Hindlimb muscle (tissue), 1 donor: ENCODE measurements around the gene CAMTA1. TPM values are rescaled to one million over a fixed set of nuclear protein-coding genes. Genes with fewer than 3 reads are reported as not detected.
A peak's percentile ranks its signal among the peaks of the same experiment; 100 is the strongest.

Experiments used
- DNase-seq: peaks from one replicate; pipeline ENCODE4 v3.0.0-alpha.2; 2013
- polyA plus RNA-seq: library from polyadenylated mRNA; unstranded; fragments of 120-200 nt; gene quantifications from one replicate; pipeline ENCODE4 v1.2.1, GENCODE V29; 2013; ENCODE audit not compliant: insufficient read length

Gene CAMTA1
- polyA plus RNA-seq, 1 donor: 39.5 TPM

DNA sequence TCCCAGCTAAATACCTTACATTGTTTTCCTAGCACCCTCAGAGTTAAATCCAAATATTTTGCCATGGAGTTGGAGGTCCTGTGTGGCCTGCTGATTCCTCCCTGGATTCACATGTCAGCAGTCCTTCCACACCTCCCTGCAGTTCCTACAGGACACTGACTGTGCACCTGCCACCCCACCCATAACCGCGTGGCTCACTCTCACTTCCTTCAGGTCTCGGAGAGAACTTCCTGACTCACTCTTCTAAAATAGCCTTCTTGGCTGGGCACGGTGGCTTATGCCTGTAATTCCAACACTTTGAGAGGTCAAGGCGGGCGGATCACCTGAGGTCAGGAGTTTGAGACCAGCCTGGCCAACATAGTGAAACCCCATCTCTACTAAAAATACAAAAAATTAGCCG lies 8.4 kb upstream of the CAMTA1 start:
- no peak for DNase-seq

DNA sequence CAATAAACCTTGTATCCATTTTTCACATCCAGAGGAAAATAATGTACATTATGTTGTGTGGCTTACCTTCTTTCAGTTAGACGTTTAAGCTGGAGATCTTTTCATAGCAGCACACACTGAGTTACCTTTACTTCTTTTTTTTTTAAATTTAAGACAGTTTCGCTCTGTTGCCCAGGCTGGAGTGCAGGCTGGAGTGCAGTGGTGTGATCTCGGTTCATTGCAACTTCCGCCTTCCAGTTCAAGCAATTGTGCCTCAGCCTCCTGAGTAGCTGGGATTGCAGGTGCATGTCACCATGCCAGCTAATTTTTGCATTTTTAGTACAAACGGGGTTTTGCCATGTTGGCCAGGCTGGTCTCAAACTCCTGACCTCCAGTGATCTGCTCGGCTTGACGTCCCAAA lies 7.4 kb upstream of the CAMTA1 start:
- DNase-seq: no peak

DNA sequence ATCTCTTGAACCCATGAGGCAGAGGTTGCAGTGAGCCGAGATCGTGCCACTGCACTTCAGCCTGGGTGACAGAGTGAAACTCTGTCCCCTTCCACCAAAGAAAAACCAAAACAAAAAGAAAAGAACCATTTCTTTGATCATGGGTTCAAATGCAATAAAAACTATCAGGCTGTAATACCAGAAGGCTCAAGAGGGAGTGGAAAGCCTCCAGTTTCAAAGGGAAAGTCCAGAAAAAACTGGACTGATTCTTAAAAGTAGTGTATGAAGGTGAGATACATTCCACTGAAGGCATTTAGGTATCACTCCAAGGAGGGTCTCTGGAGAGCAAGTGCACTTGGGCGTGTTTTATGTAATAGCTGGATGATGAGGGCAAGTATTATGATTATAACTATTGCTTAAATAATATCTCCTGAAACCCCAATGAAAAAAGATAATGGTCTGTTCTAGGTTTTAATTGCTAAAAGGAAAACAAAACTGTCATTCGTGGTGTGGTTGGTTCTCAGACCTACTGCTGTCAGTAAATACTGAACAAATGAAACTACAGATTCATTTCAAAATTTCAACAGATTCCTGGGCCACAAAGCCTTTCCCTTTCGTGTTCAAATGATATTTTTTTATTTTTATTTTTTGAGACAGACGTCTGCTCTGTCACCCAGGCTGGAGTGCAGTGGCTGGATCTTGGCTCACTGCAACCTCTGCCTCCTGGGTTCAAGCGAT lies 6.0 kb upstream of the CAMTA1 start:
- no peak for DNase-seq

DNA sequence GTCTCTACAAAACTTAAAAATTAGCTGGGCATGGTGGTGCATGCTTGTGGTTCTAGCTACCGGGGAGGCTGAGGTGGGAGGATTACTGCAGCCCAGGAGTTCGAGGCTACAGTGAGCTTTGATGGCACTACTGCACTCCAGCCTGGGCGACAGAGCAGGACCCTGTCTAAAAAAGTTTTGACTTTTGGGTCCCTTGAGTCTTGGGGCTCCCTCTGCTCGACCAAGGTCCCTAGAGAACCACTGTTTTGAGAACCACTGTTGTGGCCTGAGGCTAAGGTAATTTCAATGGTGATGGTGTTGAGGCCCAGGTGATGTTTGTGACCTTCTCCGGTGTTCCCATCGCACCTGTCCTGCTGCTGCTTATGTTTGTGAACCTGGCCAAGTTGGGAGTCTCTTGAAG lies 3.1 kb upstream of the CAMTA1 start:
- no peak for DNase-seq

DNA sequence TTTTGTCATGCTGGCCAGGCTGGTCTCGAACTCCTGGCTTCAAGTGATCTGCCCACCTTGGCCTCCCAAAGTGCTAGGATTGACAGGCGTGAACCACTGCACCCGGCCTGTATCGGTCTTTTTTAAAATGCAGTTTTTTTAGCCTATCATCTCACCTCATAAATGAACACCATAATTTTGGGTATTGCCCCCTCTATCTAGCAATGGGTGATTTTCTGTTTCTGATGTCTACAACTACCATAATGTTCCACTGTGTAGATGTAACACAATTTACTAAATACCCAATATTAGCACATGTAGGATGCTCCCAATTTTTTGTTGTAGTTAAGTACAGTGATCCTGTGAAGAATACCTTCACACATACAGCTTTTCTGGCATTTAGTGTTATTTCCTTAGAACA lies 2.0 kb upstream of the CAMTA1 start:
- DNase-seq: no peak

DNA sequence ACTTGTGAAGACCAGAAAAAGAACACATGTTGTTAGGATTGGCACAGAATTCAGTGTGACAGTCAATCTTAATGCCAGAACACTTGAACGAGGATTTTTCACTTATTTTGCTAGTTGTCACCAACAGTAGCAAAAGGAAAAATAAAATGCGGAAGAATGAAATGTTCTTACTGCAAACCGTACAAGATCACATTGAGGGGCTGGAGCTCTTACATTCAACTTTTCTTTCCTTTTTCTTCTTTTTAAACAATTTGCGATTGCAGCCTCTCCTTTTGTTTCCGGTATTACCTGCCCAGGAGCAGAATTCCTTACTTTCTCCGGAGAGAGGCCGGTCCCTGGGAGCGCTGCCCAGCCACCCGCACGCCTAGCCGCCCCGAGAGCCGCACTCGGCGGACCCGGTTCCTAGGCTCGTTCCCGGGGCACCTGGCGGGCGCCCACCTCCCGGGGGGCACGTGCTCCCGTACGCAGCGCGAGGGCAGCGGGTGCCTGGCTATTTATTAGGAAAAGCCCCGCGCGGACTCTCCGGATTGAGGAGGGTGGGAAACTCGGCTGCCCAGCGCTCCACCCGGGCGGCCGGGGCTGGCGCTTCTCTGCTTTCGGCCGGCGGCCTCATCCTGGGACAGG lies 1.2 kb upstream of the CAMTA1 start:
- no peak for DNase-seq

DNA sequence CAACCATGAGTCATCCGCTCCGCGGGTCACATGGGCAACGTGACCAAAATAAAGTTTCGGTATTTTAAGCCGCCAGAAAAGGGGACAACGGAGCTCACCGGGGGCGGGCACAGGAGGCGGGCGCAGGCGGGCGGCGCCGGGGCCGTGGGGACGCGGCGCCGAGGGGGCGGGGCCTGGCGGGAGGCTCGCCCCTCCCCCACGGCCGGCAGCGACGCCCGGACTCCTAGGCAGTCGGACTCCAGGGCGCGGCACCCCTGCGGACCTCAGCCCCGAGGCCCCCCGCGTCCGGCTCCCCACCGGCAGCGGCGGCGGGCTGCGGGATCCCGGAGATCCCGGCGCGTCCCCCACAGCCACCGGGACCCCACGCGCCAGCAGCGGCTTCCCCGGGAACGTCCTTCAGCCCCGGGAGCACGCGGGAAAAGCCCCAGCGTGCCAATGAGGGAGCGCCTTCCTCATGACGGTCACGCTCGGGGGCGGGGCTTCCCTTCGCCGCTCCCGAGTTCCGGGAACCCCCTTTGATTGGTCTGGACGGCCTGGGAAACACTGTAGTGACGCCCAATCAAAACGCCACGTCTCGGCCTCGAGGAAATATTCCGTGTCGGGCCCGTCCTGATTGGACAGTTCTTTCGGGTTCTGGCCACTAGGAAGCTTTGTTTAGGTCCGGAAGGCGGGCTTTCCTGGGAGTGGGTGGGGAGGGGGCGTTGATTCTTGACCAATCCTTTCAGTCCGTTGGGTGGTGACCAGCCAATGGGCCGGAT lies 515 bp upstream of the CAMTA1 start:
- DNase-seq: peak; percentile 100

DNA sequence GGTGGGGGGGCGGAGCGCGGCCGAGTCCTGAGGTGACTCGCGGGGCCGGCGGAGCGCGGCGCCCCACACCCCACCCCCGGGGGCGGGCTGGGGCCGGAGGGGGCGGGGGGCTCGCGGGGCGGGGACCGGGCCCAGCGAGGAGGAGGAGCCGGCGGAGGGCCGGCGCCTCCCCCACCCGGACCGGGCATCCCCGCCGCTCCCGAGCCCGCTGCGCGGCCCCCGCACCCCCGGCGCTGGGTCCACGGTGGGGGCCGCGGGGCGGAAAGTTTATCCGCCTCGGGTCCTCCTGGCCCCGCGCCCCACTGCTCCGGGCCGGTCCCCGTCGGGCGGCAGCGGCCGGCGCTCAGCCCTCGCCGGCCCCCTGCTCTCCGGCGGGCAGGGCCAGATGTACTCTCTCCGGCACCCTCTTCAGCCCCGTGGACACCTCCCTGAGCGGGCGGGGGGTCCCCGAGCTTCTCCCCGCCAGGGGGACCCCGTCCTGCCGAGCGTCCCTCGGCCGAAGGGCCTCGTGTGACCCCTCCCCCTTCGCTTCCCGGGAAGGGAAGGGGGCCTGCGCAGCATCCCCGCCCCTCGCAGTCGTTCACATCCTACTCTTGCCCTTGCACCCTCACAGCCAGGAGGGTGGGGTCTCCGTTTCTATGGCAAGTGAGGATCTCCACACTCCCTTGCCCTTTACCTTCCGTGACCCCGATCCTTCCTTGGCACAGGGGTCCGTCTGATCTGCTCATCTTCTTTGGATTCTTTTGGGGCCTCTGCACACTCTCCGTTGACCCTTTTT lies 663 bp downstream of the CAMTA1 start:
- peak; percentile 46 for DNase-seq

DNA sequence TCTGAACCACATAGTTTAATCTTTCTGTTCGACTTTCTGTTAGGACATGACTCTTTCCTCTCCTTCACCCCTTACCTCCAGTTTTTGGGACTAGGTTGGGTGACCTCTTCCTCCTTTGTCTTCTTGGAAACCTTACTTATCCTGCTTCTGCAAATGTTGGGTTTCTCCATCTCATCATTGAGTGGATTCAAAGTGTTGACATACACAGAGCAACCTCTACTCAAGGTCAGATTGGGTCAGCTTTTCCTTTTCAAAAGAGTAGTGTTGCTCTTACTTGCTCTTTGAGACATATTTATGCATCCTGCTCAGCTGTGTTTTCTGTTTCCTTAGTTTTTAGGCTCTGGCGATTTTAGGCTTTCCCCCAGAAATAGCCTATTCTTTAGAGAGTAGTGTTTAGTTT lies 3.7 kb downstream of the CAMTA1 start:
- no peak for DNase-seq

DNA sequence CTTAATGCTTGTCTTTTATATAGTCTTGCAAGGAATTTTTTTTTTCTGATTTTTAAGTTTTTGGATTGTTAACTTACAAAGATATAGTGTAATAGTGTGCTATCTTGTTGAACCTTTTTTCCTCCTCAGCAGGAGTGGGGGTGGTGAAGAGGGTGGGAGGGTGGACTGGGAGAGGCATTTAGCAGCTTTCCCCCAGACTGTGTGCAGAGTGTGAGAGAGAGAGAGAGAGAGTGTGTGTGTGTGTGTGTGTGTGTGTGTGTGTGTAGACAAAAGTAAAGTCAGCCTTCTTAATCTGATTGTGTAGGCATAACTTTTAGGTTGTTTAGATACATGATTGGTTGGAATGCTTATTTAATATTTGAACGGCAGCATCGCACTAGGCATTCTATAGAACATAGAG lies 4.9 kb downstream of the CAMTA1 start:
- no peak for DNase-seq

DNA sequence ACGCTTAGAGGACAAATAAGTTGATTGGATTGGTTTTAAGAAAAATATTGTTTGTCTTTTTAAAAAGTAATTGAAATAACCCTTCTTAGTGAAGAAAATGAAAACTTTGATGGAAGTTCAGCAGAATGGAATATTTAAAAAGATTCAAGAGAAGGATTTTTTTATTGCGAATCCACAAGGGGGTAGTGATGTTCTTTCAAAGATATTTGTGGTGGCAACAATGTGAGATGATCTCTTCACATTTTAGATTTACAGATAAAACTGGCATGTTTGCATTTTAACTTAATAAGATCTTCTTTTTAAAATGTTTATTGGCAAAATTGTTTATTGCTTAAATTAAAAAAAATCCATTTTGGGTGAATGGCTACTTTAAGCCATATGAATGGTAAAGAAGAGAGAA lies 8.9 kb downstream of the CAMTA1 start:
- peak; percentile 36 for DNase-seq

DNA sequence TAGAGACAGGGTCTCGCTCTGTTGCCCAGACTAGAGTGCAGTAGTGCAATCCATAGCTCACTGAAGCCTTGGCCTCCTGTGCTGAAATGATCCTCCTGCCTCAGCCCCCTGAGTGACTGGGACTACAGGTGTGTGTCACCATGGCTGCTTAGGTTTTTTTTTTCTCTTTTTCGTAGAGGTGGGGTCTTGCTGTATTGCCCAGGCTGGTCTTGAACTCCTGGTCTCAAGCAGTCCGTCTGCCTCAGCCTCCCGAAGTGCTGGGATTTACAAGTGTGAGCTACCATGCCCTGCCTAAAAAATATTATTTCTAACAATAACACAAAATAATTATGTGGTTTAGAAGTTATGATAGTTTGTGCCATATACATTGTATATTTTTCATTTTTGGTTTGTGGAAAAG lies 9.9 kb downstream of the CAMTA1 start:
- no peak for DNase-seq

DNA sequence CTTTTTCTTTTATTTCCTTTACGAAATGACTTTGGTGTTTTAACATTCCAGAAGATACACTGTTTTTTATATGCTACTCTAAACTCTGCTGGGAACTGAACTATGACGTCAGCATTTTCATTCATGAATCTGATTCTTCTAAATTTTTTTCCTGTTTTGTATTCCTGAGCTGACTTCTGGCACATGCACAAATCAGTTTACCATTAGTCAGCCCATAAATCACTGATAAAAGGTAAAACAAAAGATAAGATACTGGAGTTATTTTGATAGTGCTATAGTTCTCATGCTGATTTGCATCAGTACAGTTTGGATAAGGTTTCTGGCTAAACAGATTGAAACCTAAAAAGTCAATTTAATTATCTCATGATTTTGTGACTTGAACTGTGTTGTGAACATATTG lies 10.4 kb downstream of the CAMTA1 start:
- DNase-seq: no peak

DNA sequence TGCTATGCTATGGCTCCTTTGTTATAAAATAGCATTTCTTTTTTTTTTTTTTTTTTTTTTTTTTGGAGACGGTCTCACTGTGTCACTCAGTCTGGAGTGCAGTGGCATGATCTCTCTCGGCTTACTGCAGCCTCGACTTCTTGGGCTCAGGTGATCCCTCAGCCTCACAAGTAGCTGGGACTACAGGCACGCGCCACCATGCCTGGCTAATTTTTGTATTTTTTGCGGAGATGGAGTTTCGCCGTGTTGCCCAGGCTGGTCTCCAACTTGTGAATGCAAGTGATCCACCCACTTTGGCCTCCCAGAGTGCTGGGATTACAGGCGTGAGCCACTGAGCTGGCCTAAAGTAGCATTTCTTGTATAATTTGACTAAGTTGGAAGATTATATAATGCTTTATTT lies 10.8 kb downstream of the CAMTA1 start:
- DNase-seq: no peak

DNA sequence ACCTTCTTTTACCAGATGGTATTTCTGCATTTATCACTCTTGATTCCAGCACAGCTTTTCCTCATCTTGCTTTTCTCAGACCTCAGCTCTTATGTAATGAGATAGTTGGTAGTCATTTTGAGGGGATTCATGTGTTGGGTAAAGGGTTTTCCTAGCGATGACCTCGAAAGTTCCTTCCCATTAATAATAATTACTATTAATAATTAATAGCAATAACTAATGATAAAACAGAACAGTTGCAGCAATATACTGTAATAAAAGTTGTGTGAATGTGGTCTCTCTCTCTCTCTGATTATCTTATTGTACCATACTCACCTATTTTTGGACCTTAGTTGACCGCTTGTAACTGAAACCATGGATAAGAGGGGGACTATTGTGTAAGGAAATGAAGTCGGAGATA lies 14.2 kb downstream of the CAMTA1 start:
- no peak for DNase-seq

DNA sequence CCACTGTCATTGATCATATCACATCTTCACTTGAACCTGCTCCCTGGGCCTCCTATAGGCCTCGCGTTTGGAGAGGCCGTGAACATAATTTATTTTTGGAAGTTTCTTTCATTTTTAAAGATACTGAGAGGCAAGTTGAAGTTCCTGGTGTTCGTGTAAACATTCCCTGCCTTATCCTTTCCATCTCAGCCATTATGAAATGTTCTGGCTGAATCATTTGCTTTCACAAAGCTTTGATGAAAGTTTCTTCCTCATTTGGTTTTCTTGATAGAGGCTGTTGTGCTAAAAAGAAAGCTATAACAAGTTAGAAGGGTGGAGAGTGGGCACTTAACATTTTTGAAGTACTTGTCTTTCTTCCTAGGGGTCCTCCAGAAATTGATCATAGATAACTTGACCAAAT lies 15.5 kb downstream of the CAMTA1 start:
- no peak for DNase-seq

DNA sequence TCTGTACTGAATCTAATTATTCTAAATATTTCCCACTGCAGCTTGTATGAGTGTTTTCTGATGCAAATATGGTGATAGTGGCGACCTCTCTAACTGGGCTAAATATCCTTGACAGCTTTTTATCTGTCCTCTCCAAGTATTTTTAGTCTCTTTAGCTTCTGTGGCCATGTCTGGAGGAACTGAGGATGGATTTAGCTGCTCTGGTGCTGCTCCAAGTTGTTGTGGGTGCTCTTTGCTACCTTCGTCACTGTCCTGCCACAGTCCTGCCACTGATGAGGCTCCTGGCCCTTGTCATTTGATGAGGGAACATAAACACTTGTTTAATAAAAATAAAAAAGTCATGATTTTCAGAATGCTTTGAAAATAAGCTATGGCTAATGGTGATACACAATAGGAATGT lies 15.9 kb downstream of the CAMTA1 start:
- no peak for DNase-seq

DNA sequence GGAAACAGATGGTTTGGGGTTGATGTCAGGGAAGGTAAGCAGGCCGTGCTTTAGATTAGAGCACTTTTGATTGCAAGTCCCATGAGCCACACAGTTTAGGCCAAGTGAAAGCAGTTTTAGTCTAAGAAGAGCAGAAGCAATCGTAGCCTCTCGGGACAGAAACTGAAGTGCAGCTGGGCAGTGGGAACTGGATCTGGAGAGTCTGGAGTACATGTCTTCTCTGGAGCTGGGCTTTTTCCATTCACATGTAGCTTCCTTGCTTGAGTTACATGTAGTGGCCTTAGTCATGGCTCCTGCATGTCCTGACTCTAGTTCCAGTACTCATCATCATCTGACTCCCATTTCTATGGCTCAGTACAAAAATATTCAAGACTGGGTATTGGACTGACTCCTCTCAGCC lies 16.7 kb downstream of the CAMTA1 start:
- DNase-seq: no peak

DNA sequence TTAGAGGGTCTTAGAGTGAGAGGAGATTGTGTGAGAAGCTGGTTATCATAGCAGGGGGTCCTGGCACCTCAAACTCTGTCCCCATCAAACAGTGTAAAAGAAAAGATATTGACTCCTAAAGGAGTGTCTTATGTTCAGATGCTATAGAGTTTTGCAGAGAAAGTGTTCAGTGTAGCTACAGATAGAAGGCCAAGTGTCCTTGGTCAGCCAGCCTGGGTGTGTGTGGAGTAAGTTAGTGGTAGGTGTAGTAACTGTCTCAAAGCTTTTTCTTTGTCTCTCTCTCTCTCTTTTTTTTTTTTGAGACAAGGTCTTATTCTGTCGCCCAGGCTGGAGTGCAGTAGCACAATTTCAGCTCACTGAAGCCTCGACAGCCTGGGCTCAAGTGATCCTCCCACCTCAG lies 17.2 kb downstream of the CAMTA1 start:
- no peak for DNase-seq

DNA sequence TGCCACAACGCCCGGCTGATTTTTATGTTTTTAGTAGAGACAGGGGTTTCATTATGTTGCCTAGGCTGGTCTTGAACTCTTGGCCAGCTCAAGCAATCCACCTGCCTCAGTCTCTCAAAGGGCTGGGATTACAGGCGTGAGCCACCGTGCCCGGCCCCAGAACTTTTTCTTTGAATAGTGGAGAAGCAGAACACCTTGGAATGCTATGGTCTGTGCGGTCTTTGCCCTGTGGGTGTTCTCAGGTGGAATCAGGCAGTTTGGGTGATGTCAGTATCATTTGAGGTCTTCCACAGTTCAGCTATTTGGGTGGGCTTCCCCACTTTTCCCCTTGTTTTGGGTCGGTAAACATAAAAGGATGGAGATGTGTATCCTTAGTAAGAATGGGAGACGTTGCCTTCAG lies 17.6 kb downstream of the CAMTA1 start:
- DNase-seq: no peak

DNA sequence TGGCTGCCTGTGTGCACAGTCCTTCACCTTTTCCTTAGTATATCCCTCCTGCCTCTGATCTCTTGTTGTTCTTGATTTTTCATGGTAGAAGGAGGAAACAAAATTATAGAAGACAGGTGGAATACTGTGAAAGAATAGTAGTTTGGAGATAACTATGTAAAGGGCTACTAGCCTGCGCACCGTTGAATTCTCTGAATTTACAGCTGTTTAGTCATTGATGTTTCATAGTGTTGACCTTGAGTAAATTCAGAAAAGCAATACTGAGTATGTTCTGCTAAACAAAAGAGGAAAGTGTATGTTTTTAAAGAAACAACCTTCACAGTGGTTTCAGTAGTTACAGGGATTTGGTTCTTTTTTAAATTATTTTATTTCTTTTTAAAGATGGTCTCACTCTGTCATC lies 18.1 kb downstream of the CAMTA1 start:
- DNase-seq: no peak

DNA sequence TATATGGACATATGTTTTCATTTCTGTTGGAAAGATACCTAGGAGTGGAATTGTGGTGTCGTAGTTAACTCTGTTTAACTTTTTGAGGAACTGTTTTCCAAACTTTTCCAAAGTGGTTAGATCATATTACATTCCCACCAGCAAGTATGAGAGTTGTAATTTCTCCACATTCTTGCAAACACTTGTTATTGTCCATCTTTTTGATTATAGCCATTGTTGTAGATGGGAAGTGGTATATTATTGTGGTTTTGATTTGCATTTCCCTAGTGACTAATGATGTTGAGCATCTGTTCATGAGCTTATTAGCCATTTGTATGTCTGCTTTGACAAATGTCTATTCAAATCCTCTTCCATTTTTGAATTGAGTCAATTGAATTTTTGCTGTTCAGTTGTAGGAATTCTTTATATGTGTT lies 19.8 kb downstream of the CAMTA1 start:
- no peak for DNase-seq

DNA sequence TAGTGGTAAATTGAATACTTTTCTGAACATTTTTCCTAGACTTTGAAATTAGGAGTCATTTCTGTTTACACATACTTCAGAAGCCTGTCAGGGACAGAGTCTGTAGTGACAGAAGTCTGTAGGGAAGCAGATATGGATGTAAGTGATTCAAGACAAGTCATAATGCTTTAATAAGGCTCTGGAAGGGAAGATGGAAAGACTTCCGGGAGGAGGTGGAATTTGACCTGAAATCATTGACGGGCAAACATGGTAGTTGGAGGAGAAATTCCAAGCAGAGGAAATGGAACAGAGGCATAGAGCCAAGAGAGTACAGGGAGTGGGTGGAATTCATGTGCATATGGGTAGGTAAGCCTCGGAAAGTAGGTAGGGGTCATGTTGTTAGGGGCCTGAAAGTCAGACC lies 22.5 kb downstream of the CAMTA1 start:
- DNase-seq: no peak
